NT2/D1 (cell line): ENCODE measurements around the gene LRRC45.

Experiments
- YY1 ChIP-seq: IDR thresholded peaks from 2 replicates; pipeline ENCODE4 v1.6.1; 2011; ENCODE audit not compliant: insufficient read length, insufficient read depth
- ZNF274 ChIP-seq: IDR thresholded peaks from 2 replicates; pipeline ENCODE4 v1.6.1; 2011; ENCODE audit warnings: mild to moderate bottlenecking, low read depth, low read length

DNA sequence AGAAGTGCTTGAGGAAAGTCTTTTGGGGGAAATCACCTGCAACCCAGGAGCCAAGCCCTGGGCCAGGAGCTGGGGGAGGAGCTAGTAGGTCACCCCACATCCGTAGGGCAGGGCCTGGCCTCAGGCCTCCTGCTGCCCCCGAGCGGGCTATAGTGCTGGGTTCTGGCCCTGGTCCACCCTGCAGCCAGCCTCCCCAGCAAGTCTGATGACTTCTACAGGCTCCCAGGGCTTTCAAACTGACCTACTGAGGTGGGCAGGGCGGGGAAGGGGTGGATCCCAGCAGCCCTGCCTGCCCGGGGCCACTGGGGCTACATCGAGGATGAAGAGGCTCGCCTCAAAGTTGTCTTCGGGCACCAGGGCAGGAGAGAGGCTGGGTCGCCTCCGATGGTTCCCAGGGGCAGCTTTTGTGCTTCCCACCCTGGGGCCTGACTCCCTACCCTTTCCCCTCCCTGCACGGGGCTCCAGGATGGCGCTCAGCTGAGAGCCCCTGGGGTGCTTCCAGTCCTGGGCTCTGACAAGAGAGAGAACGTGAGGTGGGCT lies 5.4 kb upstream of the LRRC45 start:
- TF ChIP-seq YY1 = no peak
- no peak for TF ChIP-seq ZNF274
